ENCODE measurements around the gene IGFL2. TPM values are rescaled to one million over a fixed set of nuclear protein-coding genes. Genes with fewer than 3 reads are reported as not detected.
"Not testable (repeated sequence)": the region's sequence is repeated elsewhere in the genome, so short reads cannot be mapped to it uniquely, and the experiment has no call there.

The IGFL2 gene
- total and polyA plus RNA-seq, 2 experiments from 2014 or later = not detected

DNA sequence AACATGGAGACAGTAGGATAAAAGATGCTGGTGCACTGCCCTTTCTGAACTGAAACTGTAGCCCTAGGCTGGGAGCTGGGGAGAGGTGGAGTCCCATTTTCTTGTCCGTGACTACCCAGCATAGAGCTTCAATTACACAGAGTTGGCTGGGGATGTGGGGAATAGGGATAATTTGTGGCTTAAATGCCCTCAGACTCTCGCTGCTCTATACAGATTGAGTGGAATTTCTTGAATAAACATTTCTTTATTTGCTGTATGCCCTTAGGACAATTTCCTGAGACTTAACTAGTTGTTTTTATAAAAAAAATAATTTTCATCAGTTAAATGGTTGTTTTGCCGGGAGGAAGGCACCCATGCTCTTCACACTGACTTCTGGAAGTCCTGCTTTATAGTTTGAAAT, 7.2 kb downstream of the IGFL2 start:
- Histone ChIP-seq H4K20me1 (ENCODE audit: insufficient read depth) (no peaks in the 10 kb centered on the region), H3K79me2 (ENCODE audit: insufficient read depth) (no peaks in the 10 kb centered on the region), H3K4me1 (ENCODE audit: insufficient read depth) (no peaks in the 10 kb centered on the region), H3K27ac (no peak overlapping the region), H3K9me3 (ENCODE audit: low read depth) (no peaks in the 10 kb centered on the region), H3F3A (ENCODE audit: insufficient read depth) (no peaks in the 10 kb centered on the region), H2AFZ (no peak overlapping the region), H3K9ac (no peak overlapping the region), H3K4me3 (no peak overlapping the region), H3K9me2 (ENCODE audit: insufficient read depth) (no peaks in the 10 kb centered on the region), H3K27me3 (replicated peaks; ENCODE audit: insufficient read depth) (peaks cover 72% of the 10 kb centered on the region), H3K4me2 (ENCODE audit: unreplicated experiment) (no peak overlapping the region), H3K36me3 (ENCODE audit: low read depth) (no peaks in the 10 kb centered on the region)
- no peak for DNase-seq
- WGBS, 2 experiments (ENCODE audit: low coverage in 1 of 2, low lambda C conversion rate in 2 of 2, missing lambda C conversion rate in 2 of 2) = 50 to 59% methylated on average over 3 of the region's 3 CpGs
- in situ Hi-C loops (cut with MboI) = no loop called here
- TF ChIP-seq EZH2 (IDR thresholded peaks at IDR 0.05; ENCODE audit: insufficient read depth, poor library complexity, severe bottlenecking) = no peak
- no peak for TF ChIP-seq EZH2phosphoT487 (IDR thresholded peaks at IDR 0.05; ENCODE audit: insufficient read depth, low read depth)

DNA sequence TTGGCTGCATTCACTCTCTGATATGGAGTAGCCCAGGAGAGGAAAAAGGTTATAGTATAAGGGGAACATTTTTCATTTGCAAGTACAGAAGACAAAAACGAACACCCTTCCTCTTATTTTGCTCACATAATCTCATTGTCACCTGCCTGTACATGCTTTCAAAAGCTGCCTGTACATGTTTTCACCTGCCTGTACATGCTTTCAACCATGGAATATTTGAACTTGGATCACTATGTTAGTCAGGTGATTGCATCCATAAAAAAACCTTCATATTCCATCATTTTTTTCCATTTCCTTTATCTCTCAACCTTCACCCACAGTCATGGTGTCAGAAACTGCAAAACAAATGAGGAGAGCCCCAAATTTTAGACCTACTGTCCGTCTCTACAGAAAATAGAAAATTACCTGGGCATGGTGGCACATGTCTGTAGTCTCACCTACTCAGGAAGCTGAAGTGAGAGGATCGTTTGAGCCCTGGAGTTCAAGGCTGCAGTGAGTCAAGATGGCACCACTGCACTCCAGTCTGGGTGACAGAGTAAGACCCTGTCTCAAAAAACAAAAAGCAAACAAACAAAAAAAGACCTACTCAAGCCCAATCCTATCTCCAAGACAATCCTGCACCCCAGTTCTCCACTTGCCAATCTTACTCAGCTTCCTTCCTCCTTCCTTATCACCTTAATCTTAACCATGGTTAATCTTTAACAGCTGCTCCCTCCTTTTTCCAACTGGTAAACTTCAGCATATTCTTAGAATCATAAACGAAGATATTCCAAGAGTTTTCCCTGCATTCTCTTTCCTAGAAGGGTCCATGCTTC, 11.6 kb downstream of the IGFL2 start:
- Histone ChIP-seq H3K79me2 (ENCODE audit: insufficient read depth) (no peaks in the 10 kb centered on the region), H3K4me3 (no peak overlapping the region), H3K36me3 (ENCODE audit: low read depth) (no peaks in the 10 kb centered on the region), H3F3A (ENCODE audit: insufficient read depth) (no peaks in the 10 kb centered on the region), H3K9me2 (ENCODE audit: insufficient read depth) (no peaks in the 10 kb centered on the region), H3K9ac (no peak overlapping the region), H4K20me1 (ENCODE audit: insufficient read depth) (no peaks in the 10 kb centered on the region), H3K9me3 (ENCODE audit: low read depth) (no peaks in the 10 kb centered on the region), H2AFZ (no peak overlapping the region), H3K27ac (no peak overlapping the region), H3K4me1 (ENCODE audit: insufficient read depth) (no peaks in the 10 kb centered on the region), H3K4me2 (ENCODE audit: unreplicated experiment) (no peak overlapping the region), H3K27me3 (replicated peaks; ENCODE audit: insufficient read depth) (peaks cover 55% of the 10 kb centered on the region)
- in situ Hi-C loops (cut with MboI) = no loop called here
- no peak for DNase-seq
- TF ChIP-seq EZH2phosphoT487 (IDR thresholded peaks at IDR 0.05; ENCODE audit: insufficient read depth, low read depth) (no peak), EZH2 (IDR thresholded peaks at IDR 0.05; ENCODE audit: insufficient read depth, poor library complexity, severe bottlenecking) (no peak)
- 29 to 32% methylated on average over 4 of the region's 4 CpGs for WGBS, 2 experiments (ENCODE audit: low coverage in 1 of 2, low lambda C conversion rate in 2 of 2, missing lambda C conversion rate in 2 of 2)

DNA sequence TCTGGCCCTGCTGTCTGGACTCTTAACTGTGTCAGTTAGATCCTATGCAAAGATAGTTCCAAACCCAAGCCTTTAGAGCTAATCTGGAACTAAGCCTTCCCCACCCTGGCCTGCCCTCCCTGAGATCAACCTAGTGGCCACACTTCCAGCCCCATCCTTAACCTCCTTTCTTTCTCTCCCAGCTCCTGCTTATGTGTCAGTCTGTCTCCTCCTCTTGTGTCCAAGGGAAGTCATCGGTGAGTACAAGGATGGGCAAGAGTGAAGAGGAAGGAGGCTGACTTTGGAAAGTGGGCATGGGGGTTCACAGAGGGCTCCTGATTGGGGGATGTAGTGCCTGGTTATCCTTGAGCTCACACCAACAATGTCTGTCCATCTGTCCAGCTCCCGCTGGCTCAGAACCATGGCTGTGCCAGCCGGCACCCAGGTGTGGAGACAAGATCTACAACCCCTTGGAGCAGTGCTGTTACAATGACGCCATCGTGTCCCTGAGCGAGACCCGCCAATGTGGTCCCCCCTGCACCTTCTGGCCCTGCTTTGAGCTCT, 12.3 kb downstream of the IGFL2 start:
- Histone ChIP-seq H3K27me3 (replicated peaks; ENCODE audit: insufficient read depth) (peaks cover 53% of the 10 kb centered on the region), H3K4me3 (no peak overlapping the region), H3K27ac (no peak overlapping the region), H3K79me2 (ENCODE audit: insufficient read depth) (no peaks in the 10 kb centered on the region), H3K9me2 (ENCODE audit: insufficient read depth) (no peaks in the 10 kb centered on the region), H3K4me2 (ENCODE audit: unreplicated experiment) (no peak overlapping the region), H2AFZ (no peak overlapping the region), H3K36me3 (ENCODE audit: low read depth) (no peaks in the 10 kb centered on the region), H3K4me1 (ENCODE audit: insufficient read depth) (no peaks in the 10 kb centered on the region), H3K9ac (no peak overlapping the region), H3K9me3 (ENCODE audit: low read depth) (no peaks in the 10 kb centered on the region), H4K20me1 (ENCODE audit: insufficient read depth) (no peaks in the 10 kb centered on the region), H3F3A (ENCODE audit: insufficient read depth) (no peaks in the 10 kb centered on the region)
- DNase-seq = no peak
- in situ Hi-C loops (cut with MboI) = no loop called here
- WGBS, 2 experiments (ENCODE audit: low coverage in 1 of 2, low lambda C conversion rate in 2 of 2, missing lambda C conversion rate in 2 of 2) = 61 to 73% methylated on average over 7 of the region's 7 CpGs
- TF ChIP-seq EZH2 (IDR thresholded peaks at IDR 0.05; ENCODE audit: insufficient read depth, poor library complexity, severe bottlenecking) = no peak
- no peak for TF ChIP-seq EZH2phosphoT487 (IDR thresholded peaks at IDR 0.05; ENCODE audit: insufficient read depth, low read depth)

DNA sequence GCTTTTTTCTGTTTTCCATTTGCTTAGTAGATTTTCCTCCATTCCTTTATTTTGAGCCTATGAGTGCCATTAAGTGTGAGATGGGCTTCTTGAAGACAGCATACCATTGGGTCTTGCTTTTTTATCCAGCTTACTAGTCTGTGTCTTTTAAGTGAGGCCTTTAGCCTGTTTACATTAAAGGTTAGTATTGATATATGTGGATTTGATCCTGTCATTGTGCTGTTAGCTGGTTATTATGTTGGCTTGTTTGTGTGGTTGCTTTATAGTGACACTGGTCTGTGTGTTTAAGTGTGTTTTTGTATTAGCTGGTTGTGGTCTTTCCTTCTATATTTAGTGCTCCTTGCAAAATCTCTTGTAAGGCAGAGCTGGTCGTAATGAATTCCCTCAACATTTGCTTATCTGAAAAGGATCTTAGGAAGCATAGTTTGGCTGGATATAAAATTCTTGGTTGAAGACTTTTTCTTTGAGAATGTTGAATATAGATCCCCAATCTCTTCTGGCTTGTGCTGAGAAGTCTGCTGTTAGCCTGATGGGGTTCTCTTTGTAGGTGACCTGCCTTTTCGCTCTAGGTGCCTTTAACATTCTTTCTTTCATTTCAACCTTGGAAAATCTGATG, 13.7 kb downstream of the IGFL2 start:
- H3K9me3 ChIP-seq (ENCODE audit: low read depth); H3F3A ChIP-seq (ENCODE audit: insufficient read depth); DNase-seq; H3K9me2 ChIP-seq (ENCODE audit: insufficient read depth); H3K79me2 ChIP-seq (ENCODE audit: insufficient read depth); H3K4me3 ChIP-seq; H4K20me1 ChIP-seq (ENCODE audit: insufficient read depth); H3K36me3 ChIP-seq (ENCODE audit: low read depth); H3K27ac ChIP-seq; in situ Hi-C loops (cut with MboI); H3K9ac ChIP-seq; H3K4me2 ChIP-seq (ENCODE audit: unreplicated experiment); H2AFZ ChIP-seq; H3K4me1 ChIP-seq (ENCODE audit: insufficient read depth): not testable (repeated sequence)
- peaks cover 39% of the 10 kb centered on the region for H3K27me3 ChIP-seq (replicated peaks; ENCODE audit: insufficient read depth)
- 21 to 29% methylated on average over 2 of the region's 2 CpGs for WGBS, 2 experiments (ENCODE audit: low coverage in 1 of 2, low lambda C conversion rate in 2 of 2, missing lambda C conversion rate in 2 of 2)
